ENCODE data around the gene TBATA.

DNA sequence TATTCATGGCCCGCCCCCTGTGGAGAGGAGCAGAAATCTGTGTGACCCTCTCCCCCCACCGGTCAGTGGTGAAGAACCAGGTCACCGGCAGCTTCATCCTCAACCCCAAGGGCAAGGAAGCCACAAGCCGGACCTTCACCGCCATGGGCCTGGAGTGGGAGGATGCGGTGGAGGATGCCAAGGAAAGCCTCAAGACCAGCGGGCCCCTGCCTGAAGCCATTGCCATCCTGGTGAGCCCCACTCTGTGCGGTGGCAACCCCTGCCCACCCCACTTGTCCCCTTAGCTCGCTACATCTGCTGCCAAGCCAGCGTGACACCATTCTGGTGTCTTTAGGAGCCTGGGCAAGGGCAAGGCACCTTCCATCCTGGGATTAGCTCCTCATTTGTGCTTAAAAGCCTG, 35.4 kb downstream of the TBATA start:
- TF ChIP-seq CTCF (IDR thresholded peaks at IDR 0.05; ENCODE audit: low read depth, low read length, missing input control) (no peak), REST (IDR thresholded peaks at IDR 0.05) (no peak), RXRA (IDR thresholded peaks at IDR 0.05) (no peak), RAD21 (IDR thresholded peaks at IDR 0.05) (no peak), NR2F2 (IDR thresholded peaks at IDR 0.05) (no peak), GABPA (IDR thresholded peaks at IDR 0.05 in 1 of 2, conservative IDR thresholded peaks at IDR 0.05 in 1 of 2) (no peak), YY1 (IDR thresholded peaks at IDR 0.05) (no peak), TAF1 (conservative IDR thresholded peaks at IDR 0.05) (no peak), SP1 (IDR thresholded peaks at IDR 0.05) (no peak)
- TF ChIP-seq, protein P1, sequence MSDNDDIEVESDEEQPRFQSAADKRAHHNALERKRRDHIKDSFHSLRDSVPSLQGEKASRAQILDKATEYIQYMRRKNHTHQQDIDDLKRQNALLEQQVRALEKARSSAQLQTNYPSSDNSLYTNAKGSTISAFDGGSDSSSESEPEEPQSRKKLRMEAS (IDR thresholded peaks at IDR 0.05), result no peak

Measured in liver (tissue), 3 donors.